LNCaP clone FGC (cell line): ENCODE measurements around the gene PANK3.
A peak's percentile ranks its signal among the peaks of the same experiment; 100 is the strongest.
"Not testable (repeated sequence)": the region's sequence is repeated elsewhere in the genome, so short reads cannot be mapped to it uniquely, and the experiment has no call there.

ENCODE experiments used
- DNase-seq: peaks from one replicate; pipeline ENCODE4 v3.0.0-alpha.2; 2011; ENCODE audit warnings: low read depth
- H3K4me3 ChIP-seq: 2 replicates; pipeline ENCODE4 v1.5.1; 2011; ENCODE audit warnings: mild to moderate bottlenecking, low read depth, low read length, control low read depth
- CTCF ChIP-seq: IDR thresholded peaks from 2 replicates; pipeline ENCODE4 v1.5.1; 2012; ENCODE audit warnings: mild to moderate bottlenecking; ENCODE audit not compliant: control insufficient read depth, insufficient read depth; ENCODE audit errors: extremely low read depth

The PANK3 gene

GRCh38 chr5:168598639-168599038 is 19.5 kb upstream of the PANK3 start:
- no peak overlapping the region for H3K4me3 ChIP-seq
- no peak for DNase-seq
- no peak for TF ChIP-seq CTCF

GRCh38 chr5:168596927-168597326 is 17.8 kb upstream of the PANK3 start:
- no peak for DNase-seq
- TF ChIP-seq CTCF, result no peak
- H3K4me3 ChIP-seq, result no peak overlapping the region

- not testable (repeated sequence) for DNase-seq, H3K4me3 ChIP-seq
These were observed 17.0 kb upstream of the PANK3 start for GRCh38 chr5:168596122-168596521.

- DNase-seq, result peak; percentile 96
- no peak for TF ChIP-seq CTCF
- H3K4me3 ChIP-seq, result 0 out of 2 replicates have a peak overlapping the region, but pooled peaks have one; percentile 17
These were observed 12.8 kb upstream of the PANK3 start for GRCh38 chr5:168592014-168592368.

DNA sequence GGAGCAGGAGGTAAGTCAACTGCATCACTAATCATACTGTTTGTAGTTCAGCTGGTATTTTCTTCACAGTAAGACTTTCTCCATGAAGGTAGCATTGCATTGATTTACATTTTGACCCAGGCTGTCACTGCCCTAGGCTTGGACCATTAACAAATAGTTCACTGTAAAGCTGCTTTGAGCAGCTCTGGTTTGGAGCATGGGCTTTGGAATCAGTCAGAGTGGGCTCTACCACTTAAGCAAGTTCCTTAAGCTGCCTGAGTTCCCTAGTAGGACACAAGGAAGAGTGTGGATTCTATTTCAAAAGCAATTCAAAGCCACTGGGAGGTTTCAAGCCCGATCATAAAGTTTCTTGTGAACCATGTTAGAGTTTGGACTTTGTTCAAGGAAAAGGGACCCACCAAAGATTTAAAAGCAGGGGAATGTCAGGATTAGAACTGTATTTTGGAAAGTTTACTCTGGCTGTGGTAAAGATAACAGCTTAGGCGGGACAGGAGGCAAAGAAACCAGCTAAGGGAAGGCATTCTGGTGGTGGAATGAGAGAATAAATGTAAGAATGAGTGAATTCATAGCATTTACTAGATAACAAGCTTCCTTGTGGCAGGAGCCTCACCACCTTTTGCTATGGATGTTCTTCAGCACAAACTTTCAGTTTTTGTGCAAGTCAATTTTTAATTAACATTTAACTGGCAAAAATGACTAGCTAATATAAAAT is 12.3 kb upstream of the PANK3 start:
- H3K4me3 ChIP-seq, result 0 out of 2 replicates have a peak overlapping the region, but pooled peaks have one; percentile 17
- DNase-seq, result no peak
- no peak for TF ChIP-seq CTCF

DNA sequence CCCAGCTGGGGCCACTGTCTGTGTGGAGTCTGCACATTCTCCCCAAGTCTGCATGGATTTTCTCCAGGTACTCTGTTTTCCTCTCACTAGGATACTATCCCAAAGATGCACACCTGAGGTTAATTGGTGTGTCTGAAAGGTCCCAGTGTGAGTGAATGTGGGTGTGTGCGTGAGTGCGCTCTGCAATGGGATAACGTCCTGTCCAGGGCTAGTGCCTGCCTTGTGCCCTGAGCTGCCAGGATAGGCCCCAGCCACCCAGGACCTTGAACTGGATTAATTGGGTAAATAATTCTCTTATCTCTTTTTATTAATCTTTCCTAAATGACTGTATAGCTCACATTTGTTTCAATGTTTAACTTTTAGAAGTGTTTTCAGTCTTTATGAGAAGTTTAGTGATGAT is 11.5 kb upstream of the PANK3 start:
- no peak for TF ChIP-seq CTCF
- no peak for DNase-seq
- H3K4me3 ChIP-seq, result no peak overlapping the region

DNA sequence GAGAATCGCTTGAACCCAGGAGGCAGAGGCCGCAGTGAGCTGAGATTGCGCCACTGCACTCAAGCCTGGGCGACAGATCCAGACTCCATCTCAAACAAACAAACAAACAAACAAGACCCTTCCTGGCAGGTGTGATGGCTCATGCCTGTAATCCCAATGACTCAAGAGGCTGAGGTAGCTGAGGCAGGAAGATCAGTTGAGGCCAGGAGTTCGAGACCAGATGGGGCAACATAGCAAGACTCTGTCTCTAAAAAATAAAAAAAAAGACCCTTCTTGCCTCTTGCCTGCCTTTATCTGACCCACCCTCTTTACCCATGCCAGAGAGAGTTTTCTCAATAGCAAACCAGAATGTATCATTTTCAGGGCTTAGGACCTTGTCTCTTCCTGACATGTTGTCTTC is 8.8 kb upstream of the PANK3 start:
- H3K4me3 ChIP-seq, result no peak overlapping the region
- DNase-seq, result no peak
- TF ChIP-seq CTCF, result no peak
